HepG2 (cell line): ENCODE measurements around the gene CCNYL1. TPM values are rescaled to one million over a fixed set of nuclear protein-coding genes. Genes with fewer than 3 reads are reported as not detected.

ENCODE experiments used
- HNF4A ChIP-seq: sonication (generic); formaldehyde crosslinking; IDR thresholded peaks from 2 replicates; pipeline ENCODE4 v1.4.0; 2020; ENCODE audit warnings: missing genetic modification reagents
- NR2F1 ChIP-seq, 2 experiments: fragments of 450-650 bp in 1 of 2; formaldehyde crosslinking in 1 of 2; IDR thresholded peaks; 2 replicates each; pipeline versions ENCODE4 v1.5.0 to v1.6.1; 2016 to 2020; ENCODE audit warnings: mild to moderate bottlenecking in 1 of 2, missing compliant biosample characterization in 1 of 2, missing genetic modification reagents in 1 of 2, moderate library complexity in 1 of 2
- NRL ChIP-seq: sonication (generic); formaldehyde crosslinking; IDR thresholded peaks from 2 replicates; pipeline ENCODE4 v1.5.0; 2020; ENCODE audit warnings: missing genetic modification reagents, mild to moderate bottlenecking, moderate library complexity, borderline replicate concordance
- PAWR ChIP-seq: sonication (generic); formaldehyde crosslinking; IDR thresholded peaks from 2 replicates; pipeline ENCODE4 v1.4.0; 2020; ENCODE audit warnings: missing genetic modification reagents, mild to moderate bottlenecking, borderline replicate concordance
- PHF8 ChIP-seq: sonication (generic); formaldehyde crosslinking; IDR thresholded peaks from 2 replicates; pipeline ENCODE4 v1.5.0; 2020; ENCODE audit warnings: missing genetic modification reagents
- POLR2AphosphoS5 ChIP-seq: IDR thresholded peaks from 2 replicates; pipeline ENCODE4 v1.6.1; 2012; ENCODE audit warnings: low read depth, low read length
- SNAPC4 ChIP-seq: sonication (generic); formaldehyde crosslinking; IDR thresholded peaks from 2 replicates; pipeline ENCODE4 v1.4.0; 2020; ENCODE audit warnings: mild to moderate bottlenecking, missing genetic modification reagents
- SP5 ChIP-seq: IDR thresholded peaks from 2 replicates; pipeline ENCODE4 v1.6.1; 2016; ENCODE audit warnings: low read depth, borderline replicate concordance
- ZBTB20 ChIP-seq: sonication (generic); formaldehyde crosslinking; IDR thresholded peaks from 2 replicates; pipeline ENCODE4 v1.8.1; 2023; ENCODE audit warnings: missing genetic modification reagents, low read depth, mild to moderate bottlenecking, borderline replicate concordance
- ZEB1 ChIP-seq: IDR thresholded peaks from 2 replicates; pipeline ENCODE4 v1.6.1; 2012; ENCODE audit warnings: mild to moderate bottlenecking, low read depth, inconsistent platforms; ENCODE audit not compliant: insufficient replicate concordance
- ZNF20 ChIP-seq: sonication (generic); formaldehyde crosslinking; IDR thresholded peaks from 2 replicates; pipeline ENCODE4 v1.4.0; 2020; ENCODE audit warnings: mild to moderate bottlenecking, moderate library complexity, missing genetic modification reagents
- ZNF3 ChIP-seq: IDR thresholded peaks from 2 replicates; pipeline ENCODE4 v1.7.0; 2017; ENCODE audit warnings: inconsistent platforms
- ZNF333 ChIP-seq: sonication (generic); formaldehyde crosslinking; IDR thresholded peaks from 2 replicates; pipeline ENCODE4 v1.4.0; 2020; ENCODE audit warnings: mild to moderate bottlenecking, missing genetic modification reagents, borderline replicate concordance
- ZNF343 ChIP-seq: sonication (generic); formaldehyde crosslinking; IDR thresholded peaks from 2 replicates; pipeline ENCODE4 v1.4.0; 2020; ENCODE audit warnings: mild to moderate bottlenecking, missing genetic modification reagents
- ZNF407 ChIP-seq: sonication (generic); formaldehyde crosslinking; IDR thresholded peaks from one replicate; pipeline ENCODE4 v1.5.1; 2020; ENCODE audit warnings: mild to moderate bottlenecking, missing genetic modification reagents; ENCODE audit errors: not compliant biosample characterization
- ZSCAN20 ChIP-seq: sonication (generic); formaldehyde crosslinking; IDR thresholded peaks from 2 replicates; pipeline ENCODE4 v1.4.0; 2020; ENCODE audit warnings: missing genetic modification reagents, mild to moderate bottlenecking, borderline replicate concordance
- polyA plus RNA-seq, 8 experiments: library from polyadenylated mRNA; depleted of rRNA in 3 of 8; stranded (reverse) in 7 of 8; unstranded in 1 of 8; fragments of >200 nt; fragmentation: Illumina TruSeq in 4 of 8; extraction: Trizol in 4 of 8; gene quantifications; 2 replicates each; pipeline versions ENCODE4 v1.2.1 to v1.2.3, GENCODE V29; 2011 to 2016; ENCODE audit warnings: low read depth in 4 of 8, missing spikeins in 1 of 8, mixed read lengths in 1 of 8; ENCODE audit not compliant: insufficient read depth in 1 of 8
- total RNA-seq, 5 experiments: library from RNA; depleted of rRNA; stranded (reverse); fragments of >200 nt; fragmentation: Illumina TruSeq; extraction: Trizol; gene quantifications; 2 replicates each; pipeline ENCODE4 v1.2.3, GENCODE V29; 2016; ENCODE audit warnings: low read depth in 1 of 5

Gene CCNYL1
- total and polyA plus RNA-seq, 2 of the 13 experiments (the other 11 are each of a cell fraction or from before 2014, with no cell fraction given), result 12.5 to 16.2 TPM

- no peak for TF ChIP-seq ZNF407 (CRISPR knock-in tag)
- peak; percentile 70; the same call in 1 of the 2 replicates for TF ChIP-seq SNAPC4 (CRISPR knock-in tag)
- TF ChIP-seq ZEB1, result no peak
- TF ChIP-seq ZSCAN20, result no peak
- no peak for TF ChIP-seq HNF4A (CRISPR knock-in tag)
- TF ChIP-seq PHF8 (CRISPR knock-in tag), result no peak
- no peak for TF ChIP-seq ZBTB20 (CRISPR knock-in tag)
- no peak for TF ChIP-seq NR2F1 (CRISPR knock-in tag; IDR thresholded peaks at IDR 0.05)
- TF ChIP-seq PAWR (CRISPR knock-in tag), result 0 out of 2 replicates have a peak, but pooled peaks have one; percentile 11
- TF ChIP-seq ZNF20 (CRISPR knock-in tag), result 0 out of 2 replicates have a peak, but pooled peaks have one; percentile 43
- 0 out of 2 replicates have a peak, but pooled peaks have one; percentile 14 for TF ChIP-seq SP5 (CRISPR knock-in tag)
- TF ChIP-seq ZNF343 (CRISPR knock-in tag), result no peak
- 0 out of 2 replicates have a peak, but pooled peaks have one; percentile 82 for TF ChIP-seq ZNF333 (CRISPR knock-in tag)
- 0 out of 2 replicates have a peak, but pooled peaks have one; percentile 28 for TF ChIP-seq ZNF3
- TF ChIP-seq NRL, result peak; percentile 43; the same call in 1 of the 2 replicates
- TF ChIP-seq POLR2AphosphoS5, result no peak
These were observed 57.6 kb downstream of the CCNYL1 start (continued) for GRCh38 chr2:207768866-207769596.
